ENCODE measurements around the gene ARHGAP6. TPM values are rescaled to one million over a fixed set of nuclear protein-coding genes. Genes with fewer than 3 reads are reported as not detected.

ARHGAP6 gene
- total RNA-seq, 1 experiment from 2014 or later, result 0.07 TPM

- TF ChIP-seq CTCF (conservative IDR thresholded peaks at IDR 0.05), result no peak
- Histone ChIP-seq H3K4me2 (ENCODE audit: insufficient read depth, insufficient read length, low read length) (no peak overlapping the region), H4K5ac (ENCODE audit: insufficient read length, low read depth, low read length) (no peak overlapping the region), H2AFZ (ENCODE audit: low read length) (no peak overlapping the region), H3K79me1 (ENCODE audit: insufficient read depth, low read depth, low read length, poor library complexity, severe bottlenecking) (no peaks in the 10 kb centered on the region), H3K4me1 (ENCODE audit: insufficient read depth, low read length) (no peaks in the 10 kb centered on the region), H3T11ph (ENCODE audit: low read length) (no peak overlapping the region), H3K4ac (ENCODE audit: low read depth, low read length) (no peak overlapping the region), H3K23me2 (ENCODE audit: insufficient read length, low read depth, low read length, poor library complexity, severe bottlenecking) (no peaks in the 10 kb centered on the region), H2AK5ac (ENCODE audit: insufficient read length, low read length) (no peak overlapping the region), H3K23ac (ENCODE audit: insufficient read length, low read depth, low read length) (no peak overlapping the region), H3K27me3 (ENCODE audit: insufficient read depth, low read length) (no peaks in the 10 kb centered on the region), H2BK15ac (ENCODE audit: low read depth, low read length) (no peak overlapping the region), H4K91ac (ENCODE audit: insufficient read length, low read depth, low read length) (no peak overlapping the region), H2BK5ac (ENCODE audit: insufficient read length, low read length) (no peak overlapping the region), H3K79me2 (ENCODE audit: insufficient read depth, low read length) (no peaks in the 10 kb centered on the region), H3K27ac (ENCODE audit: insufficient read length, low read depth, low read length) (no peak overlapping the region), H2BK20ac (ENCODE audit: low read depth, low read length, poor library complexity, severe bottlenecking) (no peak overlapping the region), H3K18ac (ENCODE audit: insufficient read length, low read depth, low read length) (no peak overlapping the region), H3K9ac (ENCODE audit: extremely low read depth, insufficient read length, low read length) (no peak overlapping the region), H3K56ac (ENCODE audit: insufficient read length, low read depth, low read length) (no peak overlapping the region), H3K9me3 (ENCODE audit: control insufficient read depth, low read depth, low read length) (peaks cover 5% of the 10 kb centered on the region), H3K14ac (ENCODE audit: insufficient read depth, low read length) (no peak overlapping the region), H2BK120ac (ENCODE audit: low read depth, low read length, poor library complexity, severe bottlenecking) (no peak overlapping the region), H4K20me1 (ENCODE audit: control insufficient read depth, insufficient read depth, insufficient read length) (no peaks in the 10 kb centered on the region), H2BK12ac (ENCODE audit: insufficient read length, low read depth, low read length) (no peak overlapping the region), H4K8ac (replicated peaks; ENCODE audit: insufficient read length, low read depth, low read length) (no peak overlapping the region)
- Mint-ChIP-seq H3K4me3 (no peak overlapping the region), H3K9me3 (peaks cover 49 to 52% of the 10 kb centered on the region in 2 experiments), H3K27ac (no peak overlapping the region), H3K27me3 (ENCODE audit: low read depth) (no peaks in the 10 kb centered on the region; the same call in none of the 2 replicates), H3K36me3 (ENCODE audit: insufficient read depth in 1 of 3, low read depth in 3 of 3) (peaks cover 0 to 3% (median 0%) of the 10 kb centered on the region in 3 experiments; a peak in 4 of 7 replicates), H3K4me1 (peaks cover 10 to 13% of the 10 kb centered on the region in 2 experiments)
- WGBS (ENCODE audit: extremely low coverage, insufficient read length, low lambda C conversion rate), result no CpG with 5 or more reads among the region's 2 CpGs
- DNase-seq, result no peak
Measured at GRCh38 chrX:11374570-11374969, 291.1 kb downstream of the ARHGAP6 start.

All from H9 (cell line).